Mesenteric fat pad (tissue), 1 donor: ENCODE data around the gene CCDC126. TPM values are rescaled to one million over a fixed set of nuclear protein-coding genes. Genes with fewer than 3 reads are reported as not detected.
"Not testable (repeated sequence)": the region's sequence is repeated elsewhere in the genome, so short reads cannot be mapped to it uniquely, and the experiment has no call there.

Experiments
- DNase-seq: peaks from one replicate; pipeline ENCODE4 v3.0.0-alpha.2; 2020; ENCODE audit warnings: low spot score
- total RNA-seq: library from RNA; stranded (reverse); fragmentation: NEBNext Ultra II Directional; extraction: Animal tissue kit (Norgen Biotek cat#: 25700); gene quantifications from one replicate; pipeline ENCODE4 v1.2.1, GENCODE V29; 2021
- donor health status: DM: yes; HTN: yes; CAD: no.

CCDC126 gene
- total RNA-seq, 1 donor from 2014 or later, result 9.9 TPM

DNA sequence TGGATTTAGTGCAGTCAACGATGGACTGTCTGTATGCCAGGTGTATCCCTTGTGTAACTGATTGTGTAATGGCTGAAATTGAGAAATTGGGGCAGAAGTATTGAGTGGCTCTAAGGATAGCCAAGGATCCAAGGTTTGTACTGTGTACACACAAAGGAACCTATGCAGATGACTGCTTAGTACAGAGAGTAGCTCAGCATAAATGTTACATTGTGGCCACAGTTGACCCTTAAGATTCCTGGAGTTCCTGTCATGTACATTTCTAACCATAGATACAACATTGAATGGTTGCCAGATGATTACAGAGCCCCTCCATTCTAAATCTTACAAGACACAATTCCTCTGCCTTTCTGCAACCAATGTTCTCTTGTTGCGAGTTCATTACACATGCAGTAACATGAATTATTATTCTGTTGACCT, 25.3 kb downstream of the CCDC126 start:
- no peak for DNase-seq

DNA sequence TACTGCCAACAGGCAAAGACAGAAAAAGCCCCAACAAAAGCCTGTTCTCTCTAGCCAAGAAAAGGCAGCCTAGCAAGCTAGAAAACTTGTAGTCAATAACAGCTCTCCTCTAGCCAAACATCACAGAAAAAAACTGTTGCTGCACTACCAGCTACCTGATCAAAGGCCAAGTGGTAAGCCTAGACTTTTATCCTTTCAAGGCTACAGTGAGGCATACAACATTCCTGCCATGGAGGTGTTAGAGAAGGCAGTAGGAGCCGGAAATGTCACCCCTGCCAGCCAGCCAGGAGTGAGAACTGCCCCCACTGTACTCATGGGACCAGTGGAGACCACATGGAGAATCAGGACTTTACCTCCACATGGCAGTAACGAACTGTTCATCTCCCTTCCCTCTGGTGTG, 31.2 kb downstream of the CCDC126 start:
- no peak for DNase-seq

DNA sequence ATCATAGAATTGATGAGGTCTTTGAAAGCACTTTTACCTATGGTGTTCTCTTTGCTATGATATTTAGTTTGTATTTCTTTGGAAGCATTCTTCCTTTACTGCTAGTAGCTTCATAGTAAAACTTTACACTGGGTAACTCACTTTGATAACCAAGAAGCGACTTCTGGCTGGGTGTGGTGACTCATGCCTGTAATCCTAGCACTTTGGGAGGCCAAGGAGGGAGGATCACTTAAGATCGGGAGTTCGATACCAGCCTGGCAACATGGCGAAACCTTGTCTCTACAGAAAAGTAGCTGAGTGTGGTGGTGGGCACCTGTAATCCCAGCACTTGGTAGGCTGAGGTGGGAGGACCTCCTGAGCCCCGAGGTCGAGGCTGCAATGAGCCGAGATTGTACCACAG, 36.2 kb downstream of the CCDC126 start:
- DNase-seq, result no peak

DNA sequence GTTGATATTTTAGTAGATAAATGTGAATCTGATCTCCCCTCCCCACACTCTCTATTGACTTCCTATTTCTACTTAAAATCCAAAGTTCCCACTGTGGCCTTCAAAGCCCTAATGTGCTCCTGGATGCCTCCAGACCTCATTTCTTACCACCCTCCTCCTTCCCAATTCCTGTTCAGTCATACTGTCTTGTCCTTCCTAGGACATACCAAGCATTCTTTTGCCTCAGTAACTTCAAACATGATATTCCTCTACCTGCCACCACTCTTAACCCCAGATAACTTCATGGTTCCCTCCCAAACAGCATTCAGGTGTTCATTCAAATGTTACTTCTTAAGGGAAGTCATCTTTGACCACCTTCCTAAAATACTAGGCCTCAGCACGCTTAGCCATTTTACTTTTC, 48.6 kb downstream of the CCDC126 start:
- DNase-seq, result no peak

DNA sequence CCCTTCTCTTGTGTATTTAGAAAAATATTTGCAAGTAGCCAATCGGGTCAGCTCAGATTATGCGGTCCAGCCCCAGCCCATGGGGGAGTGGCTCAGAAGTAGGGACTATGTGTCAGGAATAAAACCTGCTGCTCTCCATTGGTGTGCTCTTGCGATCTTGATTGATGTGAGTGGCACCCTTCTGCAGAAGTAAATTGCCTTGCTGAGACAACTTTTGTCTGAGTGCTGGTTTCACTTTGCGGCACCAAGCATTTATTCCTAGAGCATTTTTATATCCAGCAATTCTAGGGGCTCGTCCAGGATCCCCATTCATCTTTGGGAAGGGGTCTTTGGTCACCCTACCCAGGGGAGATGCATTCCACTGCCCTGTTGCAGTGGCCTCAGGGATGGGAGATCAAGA, 56.8 kb downstream of the CCDC126 start:
- no peak for DNase-seq

DNA sequence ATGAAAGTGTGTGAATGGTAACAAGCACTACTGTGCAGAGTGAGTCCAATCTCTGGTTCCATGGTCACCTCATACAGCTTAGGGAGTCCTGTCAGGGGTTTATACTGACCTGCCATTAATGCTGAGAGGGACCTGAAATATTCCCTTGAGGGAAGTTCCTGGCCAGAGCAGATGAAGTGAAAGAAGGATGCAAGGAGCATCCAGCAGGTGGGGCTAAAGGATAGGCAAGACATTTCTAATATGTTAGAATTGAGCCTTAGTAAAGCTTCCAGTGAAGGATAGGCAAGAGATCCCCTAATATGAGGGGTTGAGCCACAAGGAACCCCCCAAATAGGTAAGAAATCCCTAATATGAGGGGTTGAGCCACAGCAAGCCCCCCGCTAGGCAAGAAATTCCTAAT, 57.3 kb downstream of the CCDC126 start:
- DNase-seq, result no peak

DNA sequence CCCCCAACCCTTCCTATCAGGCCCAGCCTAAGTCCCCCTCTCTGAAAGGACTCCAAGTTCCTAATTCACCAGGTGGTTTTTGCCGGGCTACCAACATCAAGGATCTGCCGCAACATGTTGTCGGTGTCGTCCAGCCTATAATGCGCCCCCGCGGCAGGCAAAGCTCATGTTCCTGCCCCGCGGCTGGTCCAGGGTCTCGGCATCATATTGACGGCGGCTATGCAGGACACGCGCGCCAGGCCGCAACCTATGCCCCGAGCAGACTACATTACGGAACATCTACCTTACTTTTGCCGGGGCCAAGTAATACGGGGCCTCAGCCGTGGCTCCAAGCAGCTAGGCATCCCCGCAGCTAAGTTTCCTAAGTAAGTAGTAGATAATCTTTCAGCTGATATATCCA, 58.3 kb downstream of the CCDC126 start:
- DNase-seq, result no peak

DNA sequence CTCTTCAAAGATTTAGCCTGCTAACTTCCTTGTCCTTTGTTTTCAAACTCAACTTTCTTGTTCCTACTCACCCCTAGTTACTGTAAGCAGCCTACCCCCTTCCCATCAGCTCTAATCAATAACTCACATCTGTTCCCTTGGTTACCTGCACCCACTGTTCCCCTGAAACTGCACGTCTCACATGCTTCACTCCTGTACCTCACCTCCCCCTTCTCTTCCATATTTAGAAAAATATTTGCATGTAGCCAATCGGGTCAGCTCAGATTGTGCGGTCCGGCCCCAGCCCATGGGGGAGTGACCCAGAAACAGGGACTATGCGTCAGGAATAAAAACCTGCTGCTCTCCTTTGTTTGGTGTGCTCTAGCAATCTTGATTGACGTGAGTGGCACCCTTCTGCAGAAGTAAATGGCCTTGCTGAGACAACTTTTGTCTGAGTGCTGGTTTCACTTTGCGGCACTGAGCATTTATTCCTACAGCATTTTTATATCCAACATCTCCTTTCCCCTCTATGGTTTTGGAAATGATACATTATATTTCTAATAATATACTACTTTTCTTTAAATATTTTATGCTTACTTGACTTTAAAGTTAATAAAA, 61.7 kb downstream of the CCDC126 start:
- DNase-seq, result no peak

DNA sequence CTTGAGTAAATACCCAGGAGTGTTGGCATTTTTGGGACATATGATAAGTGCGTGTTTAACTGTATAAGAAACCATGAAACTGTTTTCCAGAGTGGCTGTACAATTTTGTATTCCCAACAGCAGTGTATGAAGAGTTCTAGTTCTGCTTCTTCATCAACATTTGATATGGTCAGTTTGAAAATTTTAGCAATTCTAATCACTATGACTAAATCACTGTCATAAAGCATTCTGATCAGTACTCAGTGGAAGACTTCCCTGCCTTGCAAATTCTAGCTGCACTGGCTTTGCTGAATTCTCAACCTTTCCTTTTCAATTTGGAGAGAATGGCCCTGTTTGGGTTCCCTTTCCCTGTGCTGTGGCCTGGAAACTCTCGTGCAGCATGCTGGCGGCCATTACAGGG, 64.2 kb downstream of the CCDC126 start:
- no peak for DNase-seq

DNA sequence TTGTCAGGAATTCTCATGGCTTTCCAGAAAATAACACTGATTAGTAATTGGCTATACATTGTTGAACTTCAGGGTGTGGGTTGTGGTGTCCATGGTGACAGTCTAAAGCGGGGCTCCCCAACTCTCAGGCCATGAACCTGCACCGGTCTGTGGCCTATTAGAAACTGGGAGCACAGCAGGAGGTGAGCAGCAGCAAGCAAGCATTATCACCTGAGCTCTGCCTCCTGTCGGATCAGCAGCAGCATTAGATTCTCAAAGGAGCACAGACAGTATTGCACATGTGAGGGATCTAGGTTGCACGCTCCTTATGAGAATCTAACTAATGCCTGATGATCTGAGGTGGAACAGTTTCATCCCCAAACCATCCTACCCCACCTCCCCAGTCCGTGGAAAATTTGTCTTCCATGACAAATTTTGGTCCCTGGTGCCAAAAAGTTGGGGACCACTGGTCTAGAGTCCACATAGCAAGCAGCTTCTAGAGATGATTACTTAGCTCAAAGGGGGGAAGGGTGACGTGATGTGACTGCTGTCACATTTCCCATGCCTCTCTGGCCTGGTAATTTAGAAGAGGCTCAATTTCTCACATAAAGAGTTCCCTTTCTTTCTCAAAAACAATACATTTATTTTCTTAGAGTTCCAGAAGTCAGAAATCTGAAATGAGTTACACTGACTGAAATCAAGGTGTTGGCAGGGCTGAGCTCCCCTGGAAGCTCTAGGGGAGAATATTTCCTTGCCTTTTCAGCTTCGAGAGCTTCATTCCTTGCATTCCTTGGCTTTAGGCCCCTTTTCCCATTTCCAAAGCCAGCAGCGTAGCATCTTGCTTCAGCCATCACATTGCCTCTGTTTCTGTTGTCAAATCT, 65.2 kb downstream of the CCDC126 start:
- DNase-seq, result no peak

DNA sequence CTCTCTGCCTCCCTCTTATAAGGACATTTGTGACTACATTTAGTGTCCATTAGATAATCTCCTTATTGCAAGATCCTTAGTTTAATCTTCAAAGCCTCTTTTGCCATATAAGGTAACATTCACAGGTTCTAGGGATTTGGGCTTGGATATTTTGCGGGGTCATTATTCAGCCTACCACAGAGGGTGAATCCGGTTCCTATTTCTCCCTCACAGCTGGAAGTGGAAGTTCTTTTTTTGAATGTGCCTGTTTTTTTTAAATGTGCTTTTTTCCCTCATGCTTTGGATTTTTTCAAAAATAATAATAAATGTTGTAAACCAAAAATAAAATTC, 65.8 kb downstream of the CCDC126 start:
- DNase-seq, result no peak

DNA sequence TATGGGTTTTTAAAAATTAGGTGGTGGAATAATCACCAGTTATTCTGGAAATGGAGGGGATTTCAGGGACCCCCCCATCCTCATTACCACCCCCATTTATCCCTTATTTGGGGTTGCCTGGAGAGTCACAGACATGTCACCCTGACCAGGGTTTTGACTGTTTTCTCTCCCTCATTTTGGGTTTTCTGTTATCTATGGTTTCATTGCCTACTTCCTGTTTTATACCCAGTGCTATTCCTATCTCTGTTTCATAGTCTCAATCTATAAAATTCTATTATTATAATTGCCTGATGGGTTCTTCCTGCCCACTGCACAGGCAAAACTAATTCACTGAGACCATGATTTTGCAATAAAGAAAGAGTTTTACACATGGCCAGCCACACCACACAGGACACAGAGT, 66.9 kb downstream of the CCDC126 start:
- DNase-seq, result no peak

DNA sequence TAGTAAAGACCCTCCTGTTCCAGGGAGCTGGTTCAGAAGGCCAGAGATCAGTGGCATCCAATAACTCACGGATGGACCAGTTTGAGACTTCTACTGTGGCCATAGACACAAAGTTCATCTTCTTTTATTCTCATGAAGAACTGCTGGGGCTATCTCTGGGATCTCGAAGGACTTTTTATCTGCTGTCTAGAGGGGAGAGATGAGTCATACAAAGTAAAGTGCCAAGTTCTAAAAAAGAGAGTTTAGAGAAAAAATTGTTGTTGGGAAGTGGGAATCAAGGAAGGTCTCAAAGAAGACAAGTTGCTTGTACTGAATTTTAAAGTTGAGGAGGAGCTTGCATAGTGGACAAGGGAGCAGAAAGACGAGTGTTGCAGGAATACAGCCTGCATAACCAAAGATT, 74.9 kb downstream of the CCDC126 start:
- no peak for DNase-seq

DNA sequence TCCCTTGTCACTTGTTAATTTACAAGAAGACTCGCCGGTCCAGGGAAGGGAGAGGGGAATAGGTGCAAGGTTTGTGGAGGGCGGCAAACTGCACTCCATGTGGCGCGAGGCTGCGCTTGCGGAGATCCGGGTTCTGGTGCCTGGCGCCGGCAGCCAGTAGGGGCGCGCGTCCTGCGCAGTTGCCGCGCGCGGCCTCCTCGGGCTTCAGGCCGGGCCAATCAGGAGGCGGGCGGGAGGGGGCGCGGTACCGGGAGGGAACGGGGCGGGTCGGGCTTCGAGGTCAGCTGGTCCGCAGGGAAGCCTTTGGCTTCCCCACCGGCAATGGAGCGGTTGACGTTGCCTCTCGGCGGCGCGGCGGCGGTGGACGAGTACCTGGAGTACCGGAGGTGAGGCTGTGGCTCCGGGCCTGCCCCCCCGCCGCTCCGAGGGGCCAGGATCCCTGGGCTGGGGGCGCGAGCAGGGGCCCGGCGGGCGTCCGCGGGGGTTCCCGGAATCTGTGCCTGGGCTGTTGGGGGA, 82.8 kb downstream of the CCDC126 start, which contains the start of gene FAM221A:
Gene FAM221A (plus strand): TSS at position 302 of the 516 bp plus-strand sequence. CDS start 20 bp downstream, at position 322.
- DNase-seq, result peak; percentile 97

DNA sequence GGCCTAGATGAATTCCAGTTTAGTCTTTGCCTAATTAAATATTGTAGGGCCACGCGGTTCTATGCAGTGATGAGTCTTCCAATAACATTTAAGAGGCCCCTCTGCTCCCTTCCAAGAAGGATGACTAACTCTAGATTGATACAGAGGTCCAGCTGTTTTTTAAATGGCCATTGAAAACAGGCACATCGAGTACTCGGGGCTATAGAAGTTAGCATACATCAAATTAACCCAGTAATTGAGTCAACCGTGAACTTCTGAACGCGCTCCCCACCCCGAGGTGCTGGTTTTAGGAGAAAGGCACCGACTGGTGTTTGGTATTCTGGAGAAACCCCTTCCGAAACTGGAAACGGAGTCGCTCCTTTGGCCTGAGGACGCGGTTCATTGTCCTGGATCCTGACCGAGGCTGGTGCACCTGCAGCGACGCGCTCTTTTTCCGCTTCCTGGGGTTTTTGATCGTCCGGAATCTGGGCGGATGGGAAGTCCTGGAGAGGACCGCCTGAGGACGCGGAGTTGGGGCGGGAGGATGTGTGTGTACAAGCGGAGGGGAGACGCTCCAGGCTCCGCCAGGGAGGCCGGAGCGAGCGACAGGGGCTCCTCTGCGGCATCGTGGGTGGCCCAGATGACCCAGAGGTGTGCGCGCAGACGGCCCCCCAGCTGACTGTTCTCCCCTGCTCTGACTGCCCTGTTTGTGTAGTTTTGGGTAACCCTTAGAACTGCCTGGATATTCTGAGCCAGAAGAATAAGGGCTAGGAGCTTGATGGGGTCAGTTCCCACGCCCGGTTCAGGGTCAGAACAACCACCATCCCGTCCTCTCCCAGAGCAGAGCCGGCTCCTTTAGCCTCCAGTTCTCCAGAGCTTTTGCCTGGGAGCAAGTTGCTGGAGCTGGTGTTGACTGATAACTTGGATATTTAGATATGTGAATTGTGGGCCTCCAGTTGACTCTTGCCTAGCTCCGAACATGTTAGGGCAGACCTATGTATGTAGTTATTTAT, 83.5 kb downstream of the CCDC126 start:
- DNase-seq, result no peak

DNA sequence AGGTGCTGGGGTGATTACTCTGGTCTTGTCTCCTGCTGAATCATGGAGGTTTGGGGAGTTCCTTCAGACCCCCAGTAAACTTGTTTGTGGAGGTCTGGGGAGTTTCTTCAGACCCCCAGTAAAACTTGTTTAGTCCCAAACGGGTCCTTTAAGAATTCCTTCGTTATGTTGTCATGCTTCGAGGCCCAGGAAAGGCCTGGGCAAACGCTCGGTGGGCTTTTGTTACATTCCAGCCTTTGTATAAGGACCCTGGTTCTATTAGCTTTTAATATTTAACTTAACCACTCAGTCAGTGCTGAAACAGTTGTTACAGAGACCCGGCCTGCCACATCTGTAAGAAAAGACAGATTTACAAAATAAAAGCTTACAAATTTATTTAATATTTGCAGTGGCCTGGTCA, 86.9 kb downstream of the CCDC126 start:
- not testable (repeated sequence) for DNase-seq

DNA sequence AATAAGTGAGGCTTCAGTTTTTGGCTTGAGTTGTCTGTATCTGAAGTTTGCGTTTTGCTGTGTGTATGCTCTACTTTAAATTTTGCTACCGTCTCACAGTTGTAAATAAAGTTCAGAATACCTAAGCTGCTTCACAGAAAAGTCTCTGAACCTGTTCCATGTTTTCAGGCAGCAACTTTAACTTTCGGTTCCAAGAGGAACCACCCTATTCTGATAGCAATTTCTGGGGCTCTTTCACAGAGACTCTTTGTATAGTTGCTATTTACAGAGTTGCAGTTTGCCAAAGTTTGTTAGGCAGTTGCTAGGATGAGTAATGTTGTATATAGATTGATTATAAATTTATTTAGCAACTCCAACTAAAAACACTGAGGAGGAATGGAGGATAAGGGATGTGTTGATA, 88.5 kb downstream of the CCDC126 start:
- DNase-seq, result no peak

DNA sequence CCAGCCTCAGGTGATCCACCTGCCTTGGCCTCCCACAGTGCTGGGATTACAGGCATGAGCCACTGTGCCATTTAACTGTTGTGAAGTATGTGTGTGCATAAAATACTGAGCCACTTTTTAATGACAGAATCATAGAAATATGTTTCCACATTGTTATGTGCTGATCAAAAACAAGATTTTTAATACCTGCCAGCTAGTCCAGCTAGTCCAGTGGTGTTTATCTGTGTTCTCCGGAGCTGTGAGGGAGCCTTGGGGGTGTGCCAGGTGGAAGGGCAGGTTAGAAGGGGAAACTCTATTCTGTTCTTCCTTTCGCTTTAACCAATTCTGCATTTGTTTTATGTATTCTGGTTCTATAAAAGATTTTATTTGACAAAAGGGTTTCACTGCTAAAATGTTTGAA, 89.8 kb downstream of the CCDC126 start:
- DNase-seq, result no peak

DNA sequence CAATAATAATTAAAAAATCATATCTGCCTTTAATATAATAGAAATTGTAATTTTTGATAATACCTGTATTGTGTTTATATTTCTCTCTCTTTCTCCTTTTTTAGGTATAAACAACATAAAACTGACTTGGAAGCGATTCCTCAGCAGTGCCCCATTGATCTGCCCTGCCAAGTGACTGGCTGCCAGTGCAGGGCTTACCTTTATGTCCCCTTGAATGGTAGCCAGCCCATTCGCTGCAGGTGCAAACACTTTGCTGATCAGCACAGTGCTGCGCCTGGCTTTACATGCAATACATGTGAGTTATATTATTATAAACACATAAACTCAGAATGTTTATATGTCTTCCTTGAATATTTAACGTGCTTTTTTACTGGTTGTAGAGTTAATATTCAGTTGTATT, 92.0 kb downstream of the CCDC126 start:
- DNase-seq, result no peak

DNA sequence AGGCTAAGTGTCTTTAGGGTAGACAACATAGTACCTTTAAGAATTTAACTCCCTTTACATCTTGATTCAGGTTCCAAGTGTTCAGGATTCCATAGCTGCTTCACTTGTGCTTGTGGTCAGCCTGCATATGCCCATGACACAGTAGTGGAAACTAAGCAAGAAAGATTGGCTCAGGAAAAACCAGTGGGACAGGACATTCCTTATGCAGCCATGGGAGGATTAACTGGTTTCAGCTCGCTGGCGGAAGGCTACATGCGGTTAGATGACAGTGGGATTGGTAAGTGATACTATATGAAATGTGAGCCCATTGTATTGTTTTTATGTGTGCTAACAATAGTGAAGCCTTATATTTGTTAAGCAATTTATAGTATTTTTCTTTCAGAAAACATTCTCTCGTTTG, 94.1 kb downstream of the CCDC126 start:
- DNase-seq, result no peak

DNA sequence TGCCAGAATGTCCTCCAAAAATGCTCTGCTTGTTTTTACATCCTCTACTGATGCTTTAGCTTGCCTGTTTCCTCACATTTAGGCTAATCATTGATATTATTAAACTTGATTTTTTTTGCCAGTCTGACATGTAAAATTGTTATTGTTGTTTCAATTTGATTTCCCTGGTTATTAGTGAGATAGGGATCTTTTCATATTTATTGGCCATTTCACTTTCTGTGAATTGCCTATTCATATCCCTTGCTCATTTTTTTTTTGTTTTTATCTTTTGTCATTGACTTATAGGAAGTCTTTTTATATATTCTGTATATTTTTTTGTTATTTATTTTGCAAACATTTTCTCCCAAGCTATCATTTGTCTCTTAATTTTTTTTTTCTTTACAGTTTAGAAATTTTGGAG, 96.0 kb downstream of the CCDC126 start:
- DNase-seq, result no peak
